Measurements from ENCODE around the gene TPM1. TPM values are rescaled to one million over a fixed set of nuclear protein-coding genes. Genes with fewer than 3 reads are reported as not detected.

Gene TPM1
- total and polyA plus RNA-seq, 2 donors (not counting 1 experiment from before 2014, with no cell fraction given): 224 to 1,732 TPM

- Histone ChIP-seq H2AFZ (ENCODE audit: low read length) (no peak overlapping the region), H3K9me3 (ENCODE audit: control insufficient read depth, insufficient read depth, low read depth, low read length) (no peaks in the 10 kb centered on the region), H3K27ac (ENCODE audit: insufficient read depth, low read length) (no peak overlapping the region), H3K36me3 (ENCODE audit: control insufficient read depth, insufficient read depth, low read length) (peaks cover 3% of the 10 kb centered on the region), H3K4me2 (ENCODE audit: extremely low read depth, insufficient read depth, low read length) (no peak overlapping the region), H3K9ac (ENCODE audit: insufficient read depth, low read length) (no peak overlapping the region), H4K20me1 (ENCODE audit: control insufficient read depth, extremely low read depth, insufficient read depth, low read length) (no peaks in the 10 kb centered on the region), H3K79me2 (ENCODE audit: control insufficient read depth, insufficient read depth, low read length) (peaks cover 28% of the 10 kb centered on the region), H3K4me1 (ENCODE audit: control insufficient read depth, extremely low read depth, insufficient read depth, low read length) (peaks cover 6% of the 10 kb centered on the region), H3K27me3 (ENCODE audit: control insufficient read depth, insufficient read depth, low read length) (no peaks in the 10 kb centered on the region), H3K4me3 (replicated peaks in 1 of 4; ENCODE audit: control extremely low read depth in 1 of 4, insufficient read depth in 1 of 4, low read depth in 3 of 4, low read length in 4 of 4) (no peak overlapping the region)
- TF ChIP-seq, protein P1, sequence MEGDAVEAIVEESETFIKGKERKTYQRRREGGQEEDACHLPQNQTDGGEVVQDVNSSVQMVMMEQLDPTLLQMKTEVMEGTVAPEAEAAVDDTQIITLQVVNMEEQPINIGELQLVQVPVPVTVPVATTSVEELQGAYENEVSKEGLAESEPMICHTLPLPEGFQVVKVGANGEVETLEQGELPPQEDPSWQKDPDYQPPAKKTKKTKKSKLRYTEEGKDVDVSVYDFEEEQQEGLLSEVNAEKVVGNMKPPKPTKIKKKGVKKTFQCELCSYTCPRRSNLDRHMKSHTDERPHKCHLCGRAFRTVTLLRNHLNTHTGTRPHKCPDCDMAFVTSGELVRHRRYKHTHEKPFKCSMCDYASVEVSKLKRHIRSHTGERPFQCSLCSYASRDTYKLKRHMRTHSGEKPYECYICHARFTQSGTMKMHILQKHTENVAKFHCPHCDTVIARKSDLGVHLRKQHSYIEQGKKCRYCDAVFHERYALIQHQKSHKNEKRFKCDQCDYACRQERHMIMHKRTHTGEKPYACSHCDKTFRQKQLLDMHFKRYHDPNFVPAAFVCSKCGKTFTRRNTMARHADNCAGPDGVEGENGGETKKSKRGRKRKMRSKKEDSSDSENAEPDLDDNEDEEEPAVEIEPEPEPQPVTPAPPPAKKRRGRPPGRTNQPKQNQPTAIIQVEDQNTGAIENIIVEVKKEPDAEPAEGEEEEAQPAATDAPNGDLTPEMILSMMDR (conservative IDR thresholded peaks at IDR 0.05 in 1 of 2, IDR thresholded peaks at IDR 0.05 in 1 of 2; ENCODE audit: low read depth in 1 of 2, low read length in 2 of 2): no peak
- no peak for TF ChIP-seq EZH2 (IDR thresholded peaks at IDR 0.05; ENCODE audit: low read length, missing control alignments)
- DNase-seq (ENCODE audit: low read depth in 2 of 2): no peak
Observed at GRCh38 chr15:63040954-63041353, 1.6 kb upstream of the TPM1 start.

GRCh38 chr15:63041402-63041973, 1.1 kb upstream of the TPM1 start:
- peaks cover 34% of the 10 kb centered on the region for H3K79me2 ChIP-seq (ENCODE audit: control insufficient read depth, insufficient read depth, low read length)
- TF ChIP-seq EZH2 (IDR thresholded peaks at IDR 0.05; ENCODE audit: low read length, missing control alignments): no peak
- TF ChIP-seq, protein P1 (conservative IDR thresholded peaks at IDR 0.05 in 1 of 2, IDR thresholded peaks at IDR 0.05 in 1 of 2; ENCODE audit: low read depth in 1 of 2, low read length in 2 of 2): no peak
- H3K4me1 ChIP-seq (ENCODE audit: control insufficient read depth, extremely low read depth, insufficient read depth, low read length): peaks cover 8% of the 10 kb centered on the region
- H2AFZ ChIP-seq (ENCODE audit: low read length): no peak overlapping the region
- H4K20me1 ChIP-seq (ENCODE audit: control insufficient read depth, extremely low read depth, insufficient read depth, low read length): no peaks in the 10 kb centered on the region
- H3K36me3 ChIP-seq (ENCODE audit: control insufficient read depth, insufficient read depth, low read length): peaks cover 3% of the 10 kb centered on the region
- H3K27ac ChIP-seq (ENCODE audit: insufficient read depth, low read length): no peak overlapping the region
- H3K9me3 ChIP-seq (ENCODE audit: control insufficient read depth, insufficient read depth, low read depth, low read length): no peaks in the 10 kb centered on the region
- H3K9ac ChIP-seq (ENCODE audit: insufficient read depth, low read length): no peak overlapping the region
- H3K4me2 ChIP-seq (ENCODE audit: extremely low read depth, insufficient read depth, low read length): no peak overlapping the region
- no peak for DNase-seq (ENCODE audit: low read depth in 2 of 2)
- peak overlapping the region in 1 of 4 experiments; percentile 94 for H3K4me3 ChIP-seq (replicated peaks in 1 of 4; ENCODE audit: control extremely low read depth in 1 of 4, insufficient read depth in 1 of 4, low read depth in 3 of 4, low read length in 4 of 4)
- no peaks in the 10 kb centered on the region for H3K27me3 ChIP-seq (ENCODE audit: control insufficient read depth, insufficient read depth, low read length)

GRCh38 chr15:63042877-63043334, 359 bp downstream of the TPM1 start:
- Histone ChIP-seq H3K9me3 (ENCODE audit: control insufficient read depth, insufficient read depth, low read depth, low read length) (no peaks in the 10 kb centered on the region), H3K36me3 (ENCODE audit: control insufficient read depth, insufficient read depth, low read length) (peaks cover 3% of the 10 kb centered on the region), H3K27ac (ENCODE audit: insufficient read depth, low read length) (peak overlapping the region; percentile 75), H3K4me1 (ENCODE audit: control insufficient read depth, extremely low read depth, insufficient read depth, low read length) (peaks cover 14% of the 10 kb centered on the region), H3K9ac (ENCODE audit: insufficient read depth, low read length) (peak overlapping the region; percentile 79), H2AFZ (ENCODE audit: low read length) (no peak overlapping the region), H4K20me1 (ENCODE audit: control insufficient read depth, extremely low read depth, insufficient read depth, low read length) (no peaks in the 10 kb centered on the region), H3K27me3 (ENCODE audit: control insufficient read depth, insufficient read depth, low read length) (no peaks in the 10 kb centered on the region), H3K79me2 (ENCODE audit: control insufficient read depth, insufficient read depth, low read length) (peaks cover 43% of the 10 kb centered on the region), H3K4me2 (ENCODE audit: extremely low read depth, insufficient read depth, low read length) (peak overlapping the region; percentile 93), H3K4me3 (replicated peaks in 1 of 4; ENCODE audit: control extremely low read depth in 1 of 4, insufficient read depth in 1 of 4, low read depth in 3 of 4, low read length in 4 of 4) (peak overlapping the region; percentile 80 to 94 (median 88))
- no peak for DNase-seq (ENCODE audit: low read depth in 2 of 2)
- no peak for TF ChIP-seq EZH2 (IDR thresholded peaks at IDR 0.05; ENCODE audit: low read length, missing control alignments)
- TF ChIP-seq, protein P1 (conservative IDR thresholded peaks at IDR 0.05 in 1 of 2, IDR thresholded peaks at IDR 0.05 in 1 of 2; ENCODE audit: low read depth in 1 of 2, low read length in 2 of 2): no peak
